HCT116 (cell line): ENCODE results near the gene OSBPL5. TPM values are rescaled to one million over a fixed set of nuclear protein-coding genes. Genes with fewer than 3 reads are reported as not detected.

Experiments used
- ATAC-seq: fragments of 200-7000 bp; cut with Tn5 transposase; 2 replicates; pipeline ENCODE4 v1.9.1; 2020; ENCODE audit warnings: mild to moderate bottlenecking, moderate library complexity
- BruUV-seq: library from RNA; stranded (reverse); fragments of 400-500 nt; replicated peaks from 2 replicates; lab custom pipeline; 2021; lab: Mats Ljungman, UMichigan
- CTCF ChIA-PET: fragments of 300-600 bp; sonication (Branson Sonifier 250); formaldehyde crosslinking; loops from one replicate; lab custom pipeline; 2021; ENCODE audit warnings: antibody characterized with exemption; lab: Charles Lee
- POLR2A ChIA-PET: fragments of 300-600, 350-600 bp; sonication (Branson Sonifier 250); formaldehyde crosslinking; loops from one replicate; lab custom pipeline; 2021; ENCODE audit warnings: antibody characterized with exemption; lab: Charles Lee
- RAD21 ChIA-PET, 2 experiments: fragments of 300-600 bp; sonication (Branson Sonifier 250); formaldehyde crosslinking; loops; one replicate each; lab custom pipeline; 2023; ENCODE audit warnings: low total read pairs in 2 of 2; ENCODE audit not compliant: uncharacterized antibody in 2 of 2, unreplicated experiment in 2 of 2, low non-redundant PET in 1 of 2; lab: Charles Lee
- DNase-seq: peaks from one replicate; pipeline ENCODE4 v3.0.0-alpha.2; 2010; ENCODE audit warnings: low read depth, low spot score
- H2AFZ ChIP-seq: fragments of 200-600 bp; shearing (Covaris generic), sonication (generic); 2 replicates; pipeline ENCODE4 v1.6.1; 2017; ENCODE audit warnings: low read depth, mixed run types, mixed read lengths, antibody characterized with exemption, low read length; ENCODE audit not compliant: poor library complexity, severe bottlenecking
- H3K27ac ChIP-seq: 2 replicates; pipeline ENCODE4 v1.5.1; 2012; ENCODE audit warnings: low read depth, low read length
- H3K27me3 ChIP-seq: fragments of 200-600 bp; sonication (generic); 2 replicates; pipeline ENCODE4 v1.6.1; 2016; ENCODE audit warnings: mixed run types, low read length, mixed read lengths; ENCODE audit not compliant: insufficient read depth
- H3K36me3 ChIP-seq, 2 experiments: fragments of 200-500 bp in 1 of 2; fragments of 200-600 bp in 1 of 2; sonication (Bioruptor generic) in 1 of 2; sonication (generic) in 1 of 2; 2 replicates each; pipeline versions ENCODE4 v1.5.1 to v1.6.1; 2014 to 2016; ENCODE audit warnings: low read length in 2 of 2, inconsistent platforms in 1 of 2, mixed read lengths in 1 of 2, mixed run types in 1 of 2; ENCODE audit not compliant: insufficient read depth in 2 of 2, control insufficient read depth in 1 of 2
- H3K4me1 ChIP-seq, 2 experiments: fragments of 200-600 bp in 1 of 2; sonication (generic) in 1 of 2; 2 replicates each; pipeline versions ENCODE4 v1.5.1 to v1.6.1; 2012 to 2017; ENCODE audit warnings: low read length in 2 of 2, inconsistent platforms in 1 of 2, mild to moderate bottlenecking in 1 of 2, mixed read lengths in 1 of 2, mixed run types in 1 of 2, moderate library complexity in 1 of 2; ENCODE audit not compliant: insufficient read depth in 2 of 2, control insufficient read depth in 1 of 2
- H3K4me2 ChIP-seq: fragments of 200-600 bp; sonication (generic); 2 replicates; pipeline ENCODE4 v1.6.1; 2017; ENCODE audit warnings: mixed run types, low read length, mixed read lengths
- H3K4me3 ChIP-seq, 2 experiments: fragments of 200-600 bp in 1 of 2; sonication (generic) in 1 of 2; replicated peaks in 1 of 2; 2 replicates each; pipeline ENCODE4 v1.5.1; 2011 to 2016; ENCODE audit warnings: low read length in 2 of 2, control low read depth in 1 of 2, low read depth in 1 of 2, mild to moderate bottlenecking in 1 of 2, mixed read lengths in 1 of 2, mixed run types in 1 of 2
- H3K79me2 ChIP-seq: fragments of 200-600 bp; sonication (generic); 2 replicates; pipeline ENCODE4 v1.6.1; 2017; ENCODE audit warnings: mild to moderate bottlenecking, mixed run types, low read length, moderate library complexity, mixed read lengths; ENCODE audit not compliant: insufficient read depth
- H3K9ac ChIP-seq: fragments of 200-600 bp; sonication (generic); 2 replicates; pipeline ENCODE4 v1.6.1; 2016; ENCODE audit warnings: low read length, mixed read lengths
- H3K9me2 ChIP-seq: fragments of 200-600 bp; sonication (generic), shearing (Covaris generic); 2 replicates; pipeline ENCODE4 v1.6.1; 2017; ENCODE audit warnings: mixed run types, mild to moderate bottlenecking, moderate library complexity; ENCODE audit not compliant: insufficient read depth
- H3K9me3 ChIP-seq, 2 experiments: fragments of 200-500 bp in 1 of 2; fragments of 200-600 bp in 1 of 2; sonication (Bioruptor generic) in 1 of 2; sonication (generic) in 1 of 2; 2 replicates each; pipeline ENCODE4 v1.6.1; 2014 to 2017; ENCODE audit warnings: low read length in 2 of 2, mixed read lengths in 2 of 2, inconsistent platforms in 1 of 2, low read depth in 1 of 2, mild to moderate bottlenecking in 1 of 2, mixed run types in 1 of 2, moderate library complexity in 1 of 2; ENCODE audit not compliant: control insufficient read depth in 1 of 2, insufficient read depth in 1 of 2
- H4K20me1 ChIP-seq: fragments of 200-600 bp; sonication (generic), shearing (Covaris generic); 2 replicates; pipeline ENCODE4 v1.6.1; 2017; ENCODE audit warnings: mixed run types, mild to moderate bottlenecking, moderate library complexity; ENCODE audit not compliant: insufficient read depth
- ATF3 ChIP-seq: IDR thresholded peaks from 2 replicates; pipeline ENCODE4 v1.6.1; 2012
- CBX3 ChIP-seq: IDR thresholded peaks from 2 replicates; pipeline ENCODE4 v1.6.1; 2012; ENCODE audit warnings: low read depth
- CEBPB ChIP-seq: IDR thresholded peaks from 2 replicates; pipeline ENCODE4 v1.6.1; 2012; ENCODE audit warnings: low read depth
- ELF1 ChIP-seq: IDR thresholded peaks from 2 replicates; pipeline ENCODE4 v1.6.1; 2012; ENCODE audit warnings: low read depth, borderline replicate concordance
- EZH2 ChIP-seq: fragments of 200-600 bp; sonication (generic); IDR thresholded peaks from 2 replicates; pipeline ENCODE4 v1.6.1; 2017; ENCODE audit warnings: antibody characterized with exemption, mixed run types
- FOSL1 ChIP-seq: IDR thresholded peaks from 2 replicates; pipeline ENCODE4 v1.6.1; 2012; ENCODE audit warnings: low read depth
- JUND ChIP-seq: IDR thresholded peaks from 2 replicates; pipeline ENCODE4 v1.6.1; 2012
- MAX ChIP-seq: IDR thresholded peaks from 2 replicates; pipeline ENCODE4 v1.6.1; 2012
- POLR2A ChIP-seq: IDR thresholded peaks from 2 replicates; pipeline ENCODE4 v1.7.0; 2011; ENCODE audit warnings: borderline replicate concordance; ENCODE audit not compliant: insufficient read depth, insufficient read length; ENCODE audit errors: extremely low read depth
- RAD21 ChIP-seq: IDR thresholded peaks from 2 replicates; pipeline ENCODE4 v1.6.1; 2012; ENCODE audit warnings: low read depth, mild to moderate bottlenecking
- REST ChIP-seq: IDR thresholded peaks from 2 replicates; pipeline ENCODE4 v1.6.1; 2012; ENCODE audit warnings: low read depth
- SIN3A ChIP-seq: IDR thresholded peaks from 2 replicates; pipeline ENCODE4 v1.6.1; 2012; ENCODE audit warnings: low read depth
- SP1 ChIP-seq: IDR thresholded peaks from 2 replicates; pipeline ENCODE4 v1.6.1; 2012; ENCODE audit warnings: low read depth
- SRF ChIP-seq: IDR thresholded peaks from 2 replicates; pipeline ENCODE4 v1.6.1; 2012; ENCODE audit warnings: low read depth
- YY1 ChIP-seq: IDR thresholded peaks from 2 replicates; pipeline ENCODE4 v1.6.1; 2011; ENCODE audit warnings: low read length, low read depth, moderate library complexity, mild to moderate bottlenecking; ENCODE audit not compliant: insufficient replicate concordance; ENCODE audit errors: extremely low read depth
- ZBTB33 ChIP-seq: IDR thresholded peaks from 2 replicates; pipeline ENCODE4 v1.6.1; 2011; ENCODE audit warnings: mild to moderate bottlenecking, low read length, moderate library complexity; ENCODE audit not compliant: insufficient replicate concordance; ENCODE audit errors: extremely low read depth
- ZFX ChIP-seq: fragments of 450-650 bp; IDR thresholded peaks from 2 replicates; pipeline ENCODE4 v1.6.1; 2017
- ZNF274 ChIP-seq: fragments of 200-500 bp; sonication (Bioruptor generic); IDR thresholded peaks from 2 replicates; pipeline ENCODE4 v1.6.1; 2014; ENCODE audit warnings: mild to moderate bottlenecking, low read depth, low read length, inconsistent platforms
- intact Hi-C: fragments of 100-400 bp; cut with micrococcal nuclease; formaldehyde crosslinking; loops from 2 replicates; pipeline ENCODE4 v1.10.0; 2022
- total RNA-seq: library from RNA; stranded (reverse); gene quantifications from one replicate; pipeline ENCODE4 v1.2.1, GENCODE V29; 2021; ENCODE audit not compliant: unreplicated experiment

Gene OSBPL5
- total RNA-seq, 1 experiment from 2014 or later = 44.2 TPM

GRCh38 chr11:3200388-3201111 lies 35.4 kb upstream of the OSBPL5 start (continued):
- TF ChIP-seq MAX (no peak), CBX3 (no peak), ZFX (no peak), RAD21 (no peak)

- H3K36me3 ChIP-seq = no peaks in the 10 kb centered on the region
- no peak overlapping the region for H3K9ac ChIP-seq
- H3K4me3 ChIP-seq = no peak overlapping the region
- no peaks in the 10 kb centered on the region for H4K20me1 ChIP-seq
- no peaks in the 10 kb centered on the region for H3K4me1 ChIP-seq
- H3K79me2 ChIP-seq = no peaks in the 10 kb centered on the region
- intact Hi-C loops = no loop called here
- BruUV-seq = no TSS peak
- POLR2A ChIA-PET = no interaction called here
- H3K27ac ChIP-seq = no peak overlapping the region
- no peak overlapping the region for H3K4me2 ChIP-seq
- RAD21 ChIA-PET = no interaction called here
- CTCF ChIA-PET = no interaction called here
- H3K9me3 ChIP-seq = no peaks in the 10 kb centered on the region
- H2AFZ ChIP-seq = no peak overlapping the region
- ATAC-seq (no peak), DNase-seq (no peak)
- peaks cover 22% of the 10 kb centered on the region; the same call in 1 of the 2 replicates for H3K27me3 ChIP-seq
- H3K9me2 ChIP-seq = no peaks in the 10 kb centered on the region
- TF ChIP-seq REST (no peak), ATF3 (no peak), ZNF274 (no peak), SRF (no peak), CEBPB (no peak), ZFX (no peak), JUND (no peak), POLR2A (no peak), SP1 (no peak), SIN3A (no peak), EZH2 (no peak), ZBTB33 (no peak), RAD21 (no peak), ELF1 (no peak), YY1 (no peak), MAX (no peak), FOSL1 (no peak)
These were observed 34.6 kb upstream of the OSBPL5 start for GRCh38 chr11:3199537-3200295.
